Measurements from ENCODE around the gene ORC3. TPM values are rescaled to one million over a fixed set of nuclear protein-coding genes. Genes with fewer than 3 reads are reported as not detected.

ORC3 gene
- total and polyA plus RNA-seq, 10 of the 15 experiments (the other 5 are each of a cell fraction or from before 2014, with no cell fraction given): 27.2 to 76.3 (median 54.6) TPM

DNA sequence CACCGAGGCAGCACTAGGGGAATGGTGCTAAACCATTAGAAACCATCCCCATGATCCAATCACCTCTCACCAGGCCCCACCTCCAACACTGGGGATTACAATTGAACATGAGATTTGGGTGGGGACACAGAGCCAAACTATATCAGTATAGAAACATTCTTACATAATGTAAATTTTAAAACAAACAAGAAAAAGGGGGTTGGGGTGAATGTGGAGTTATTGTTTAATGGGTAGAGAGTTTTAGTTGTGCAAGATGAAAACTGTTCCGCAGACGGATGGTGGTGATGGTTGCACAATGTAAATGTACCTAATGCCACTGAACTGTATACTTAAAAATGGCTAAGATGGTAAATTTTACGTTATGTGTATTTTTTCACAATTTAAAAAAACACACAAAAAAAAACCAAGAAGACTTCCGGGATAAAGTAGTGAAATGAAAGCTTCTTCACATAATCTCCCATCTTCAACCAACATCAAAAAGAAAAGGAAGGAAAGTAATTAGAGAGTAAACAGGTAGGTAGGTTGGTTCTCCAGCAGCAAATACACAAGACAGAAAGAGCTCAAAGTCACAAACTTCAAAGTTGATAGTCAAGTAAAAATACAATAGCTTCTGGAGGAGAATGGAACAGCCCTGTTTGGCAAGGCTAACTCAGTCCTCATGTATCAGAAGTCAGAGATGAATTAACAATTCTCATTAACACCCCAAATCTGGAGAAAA is 16.5 kb upstream of the ORC3 start (continued):
- TF ChIP-seq ZNF24 (IDR thresholded peaks at IDR 0.05) (no peak), CBFB (IDR thresholded peaks at IDR 0.05; ENCODE audit: low read depth) (no peak), SRF (IDR thresholded peaks at IDR 0.05; ENCODE audit: low read depth in 2 of 2, low read length in 2 of 2) (no peak), SMAD5 (IDR thresholded peaks at IDR 0.05; ENCODE audit: low read depth) (no peak)
- TF ChIP-seq, protein P1, sequence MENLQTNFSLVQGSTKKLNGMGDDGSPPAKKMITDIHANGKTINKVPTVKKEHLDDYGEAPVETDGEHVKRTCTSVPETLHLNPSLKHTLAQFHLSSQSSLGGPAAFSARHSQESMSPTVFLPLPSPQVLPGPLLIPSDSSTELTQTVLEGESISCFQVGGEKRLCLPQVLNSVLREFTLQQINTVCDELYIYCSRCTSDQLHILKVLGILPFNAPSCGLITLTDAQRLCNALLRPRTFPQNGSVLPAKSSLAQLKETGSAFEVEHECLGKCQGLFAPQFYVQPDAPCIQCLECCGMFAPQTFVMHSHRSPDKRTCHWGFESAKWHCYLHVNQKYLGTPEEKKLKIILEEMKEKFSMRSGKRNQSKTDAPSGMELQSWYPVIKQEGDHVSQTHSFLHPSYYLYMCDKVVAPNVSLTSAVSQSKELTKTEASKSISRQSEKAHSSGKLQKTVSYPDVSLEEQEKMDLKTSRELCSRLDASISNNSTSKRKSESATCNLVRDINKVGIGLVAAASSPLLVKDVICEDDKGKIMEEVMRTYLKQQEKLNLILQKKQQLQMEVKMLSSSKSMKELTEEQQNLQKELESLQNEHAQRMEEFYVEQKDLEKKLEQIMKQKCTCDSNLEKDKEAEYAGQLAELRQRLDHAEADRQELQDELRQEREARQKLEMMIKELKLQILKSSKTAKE (IDR thresholded peaks at IDR 0.05; ENCODE audit: low read depth, poor library complexity, severe bottlenecking): no peak

DNA sequence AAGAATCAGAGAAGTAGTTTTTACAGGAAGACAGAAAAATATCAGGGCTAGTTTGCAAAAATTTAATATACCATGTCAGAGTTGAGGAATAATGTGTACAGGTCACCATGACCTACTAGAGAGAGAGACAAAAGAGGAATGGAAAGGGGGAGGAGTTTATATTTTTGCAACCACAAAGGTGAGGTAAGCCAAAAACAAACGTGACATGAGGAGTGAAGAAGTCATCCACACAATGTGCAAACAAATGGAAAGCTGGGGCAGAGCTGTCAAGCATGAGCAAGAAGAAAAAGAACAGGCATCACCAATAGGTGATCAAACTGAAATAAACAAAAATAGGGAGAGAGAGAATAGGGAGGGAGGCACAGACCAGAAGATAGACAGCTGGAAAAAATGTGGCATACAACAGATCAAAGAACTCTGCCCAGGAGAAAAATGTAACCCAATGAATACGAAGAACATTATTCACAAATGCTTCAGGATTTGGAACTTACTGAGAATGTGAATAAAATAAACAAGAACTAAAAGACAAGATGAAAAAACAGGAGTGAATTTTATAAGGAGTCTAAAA is 15.6 kb upstream of the ORC3 start:
- ATAC-seq (peak; percentile 66), FAIRE-seq (no peak), DNase-seq (ENCODE audit: low read depth, low spot score) (no peak)
- H3K79me2 ChIP-seq (ENCODE audit: control insufficient read depth, insufficient read depth, low read length): peaks cover 40% of the 10 kb centered on the region
- no peaks in the 10 kb centered on the region for H4K20me1 ChIP-seq (ENCODE audit: control insufficient read depth, insufficient read depth)
- intact Hi-C loops (cut with micrococcal nuclease; ENCODE audit: unreplicated experiment): no loop called here
- no peak overlapping the region for H3K9ac ChIP-seq (ENCODE audit: control insufficient read depth, insufficient read depth, low read length)
- no TSS peak for BruUV-seq (replicated peaks)
- SMC1A ChIA-PET (ENCODE audit: uncharacterized antibody, unreplicated experiment): interaction anchor here (0.6 to 1.6 kb wide), 5 partner anchors 12 to 1265 kb away, joined by 3 to 4 read pairs (median 3); no protein-coding TSS in a partner anchor
- H3K9me3 ChIP-seq (replicated peaks; ENCODE audit: control insufficient read depth, insufficient read depth, low read length): peaks cover 9% of the 10 kb centered on the region
- in situ Hi-C loops (cut with MboI): no loop called here
- no peak overlapping the region for H3K4me2 ChIP-seq (ENCODE audit: control insufficient read depth, insufficient read depth)
- no peaks in the 10 kb centered on the region; a peak in 1 of 4 replicates for H3K36me3 ChIP-seq (ENCODE audit: control insufficient read depth in 2 of 2, insufficient read depth in 2 of 2, low read length in 1 of 2)
- RAD21 ChIA-PET (ENCODE audit: unreplicated experiment): no interaction called here
- H2AFZ ChIP-seq (ENCODE audit: control insufficient read depth, low read depth, low read length): no peak overlapping the region
- POLR2A ChIA-PET: no interaction called here
- peaks cover 20% of the 10 kb centered on the region for H3K4me1 ChIP-seq (ENCODE audit: control insufficient read depth, insufficient read depth, low read length)
- H3K27me3 ChIP-seq (replicated peaks in 1 of 2; ENCODE audit: control insufficient read depth in 2 of 2, insufficient read depth in 2 of 2, low read length in 1 of 2): no peaks in the 10 kb centered on the region
- H3K27ac ChIP-seq (ENCODE audit: control insufficient read depth, insufficient read depth): no peak overlapping the region
- CTCF ChIA-PET: interaction anchor here (1.3 kb wide), 1 partner anchor 28 kb away, joined by 3 read pairs; no protein-coding TSS in a partner anchor
- no peak overlapping the region for H3K4me3 ChIP-seq
- WGBS (ENCODE audit: insufficient coverage, insufficient replicate concordance, low lambda C conversion rate, missing lambda C conversion rate): 57% methylated on average over 2 of the region's 2 CpGs
- TF ChIP-seq CBX5 (IDR thresholded peaks at IDR 0.05; ENCODE audit: low read depth): no peak
- TF ChIP-seq ASH2L (IDR thresholded peaks at IDR 0.05; ENCODE audit: borderline replicate concordance, low read depth): no peak
- peak; percentile 56 for TF ChIP-seq ATF7 (IDR thresholded peaks at IDR 0.05; ENCODE audit: low read depth)
- peak; percentile 73 for TF ChIP-seq RUNX3 (IDR thresholded peaks at IDR 0.05; ENCODE audit: low read length)
- TF ChIP-seq, protein P2, sequence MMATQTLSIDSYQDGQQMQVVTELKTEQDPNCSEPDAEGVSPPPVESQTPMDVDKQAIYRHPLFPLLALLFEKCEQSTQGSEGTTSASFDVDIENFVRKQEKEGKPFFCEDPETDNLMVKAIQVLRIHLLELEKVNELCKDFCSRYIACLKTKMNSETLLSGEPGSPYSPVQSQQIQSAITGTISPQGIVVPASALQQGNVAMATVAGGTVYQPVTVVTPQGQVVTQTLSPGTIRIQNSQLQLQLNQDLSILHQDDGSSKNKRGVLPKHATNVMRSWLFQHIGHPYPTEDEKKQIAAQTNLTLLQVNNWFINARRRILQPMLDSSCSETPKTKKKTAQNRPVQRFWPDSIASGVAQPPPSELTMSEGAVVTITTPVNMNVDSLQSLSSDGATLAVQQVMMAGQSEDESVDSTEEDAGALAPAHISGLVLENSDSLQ (IDR thresholded peaks at IDR 0.05): 0 out of 2 replicates have a peak, but pooled peaks have one; percentile 12
- peak; percentile 64 to 80 for TF ChIP-seq BHLHE40 (IDR thresholded peaks at IDR 0.05; ENCODE audit: borderline replicate concordance in 1 of 2, low read depth in 2 of 2, low read length in 1 of 2)
- TF ChIP-seq CBFB (IDR thresholded peaks at IDR 0.05; ENCODE audit: low read depth): 0 out of 2 replicates have a peak, but pooled peaks have one; percentile 17
- TF ChIP-seq, protein P3, sequence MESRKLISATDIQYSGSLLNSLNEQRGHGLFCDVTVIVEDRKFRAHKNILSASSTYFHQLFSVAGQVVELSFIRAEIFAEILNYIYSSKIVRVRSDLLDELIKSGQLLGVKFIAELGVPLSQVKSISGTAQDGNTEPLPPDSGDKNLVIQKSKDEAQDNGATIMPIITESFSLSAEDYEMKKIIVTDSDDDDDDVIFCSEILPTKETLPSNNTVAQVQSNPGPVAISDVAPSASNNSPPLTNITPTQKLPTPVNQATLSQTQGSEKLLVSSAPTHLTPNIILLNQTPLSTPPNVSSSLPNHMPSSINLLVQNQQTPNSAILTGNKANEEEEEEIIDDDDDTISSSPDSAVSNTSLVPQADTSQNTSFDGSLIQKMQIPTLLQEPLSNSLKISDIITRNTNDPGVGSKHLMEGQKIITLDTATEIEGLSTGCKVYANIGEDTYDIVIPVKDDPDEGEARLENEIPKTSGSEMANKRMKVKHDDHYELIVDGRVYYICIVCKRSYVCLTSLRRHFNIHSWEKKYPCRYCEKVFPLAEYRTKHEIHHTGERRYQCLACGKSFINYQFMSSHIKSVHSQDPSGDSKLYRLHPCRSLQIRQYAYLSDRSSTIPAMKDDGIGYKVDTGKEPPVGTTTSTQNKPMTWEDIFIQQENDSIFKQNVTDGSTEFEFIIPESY (IDR thresholded peaks at IDR 0.05): no peak
- TF ChIP-seq, protein P1 (IDR thresholded peaks at IDR 0.05; ENCODE audit: low read depth, poor library complexity, severe bottlenecking): no peak
- no peak for TF ChIP-seq EP300 (IDR thresholded peaks at IDR 0.05; ENCODE audit: borderline replicate concordance in 1 of 2, control insufficient read depth in 1 of 2, low read depth in 2 of 2, low read length in 2 of 2)
